Naive thymus-derived CD8-positive, alpha-beta T cell (primary cell): ENCODE measurements around the gene RASD1. TPM values are rescaled to one million over a fixed set of nuclear protein-coding genes. Genes with fewer than 3 reads are reported as not detected.

ENCODE experiments used
- ATAC-seq, 2 donors: fragments of 150-1000 bp; cut with Tn5 transposase in 1 of 2; sonication (Bioruptor Pico), chemical (Tn5 transposase) in 1 of 2; 1 replicate in 1 of 2; 2 replicates in 1 of 2; pipeline ENCODE4 v1.10.0; 2021; ENCODE audit warnings: mild to moderate bottlenecking in 2 of 2, moderate library complexity in 2 of 2
- POLR2A ChIA-PET: fragments of 350-600 bp; sonication (Branson Sonifier 250); formaldehyde crosslinking; loops from one replicate; lab custom pipeline; 2021; ENCODE audit warnings: antibody characterized with exemption; lab: Charles Lee
- DNase-seq, 10 donors: peaks; one replicate each; pipeline versions ENCODE4 v3.0.0 to v3.0.0-alpha.2; 2020 to 2022
- H3K27ac Mint-ChIP-seq, 10 donors: one replicate each; pipeline ENCODE4 v1.8.0; 2020 to 2022; ENCODE audit warnings: mild to moderate bottlenecking in 10 of 10, mixed read lengths in 10 of 10, moderate library complexity in 4 of 10, inconsistent platforms in 1 of 10
- H3K27me3 Mint-ChIP-seq, 5 donors: one replicate each; pipeline ENCODE4 v1.8.0; 2021 to 2022; ENCODE audit warnings: mixed read lengths in 5 of 5
- H3K36me3 Mint-ChIP-seq, 3 donors: one replicate each; pipeline ENCODE4 v1.8.0; 2020 to 2022; ENCODE audit warnings: mixed read lengths in 3 of 3, mild to moderate bottlenecking in 2 of 3, inconsistent platforms in 1 of 3
- H3K4me1 Mint-ChIP-seq, 4 donors: one replicate each; pipeline ENCODE4 v1.8.0; 2021 to 2022; ENCODE audit warnings: mixed read lengths in 4 of 4
- H3K4me3 Mint-ChIP-seq, 10 donors: one replicate each; pipeline ENCODE4 v1.8.0; 2020 to 2022; ENCODE audit warnings: mild to moderate bottlenecking in 10 of 10, mixed read lengths in 10 of 10, moderate library complexity in 6 of 10, inconsistent platforms in 1 of 10
- H3K9me3 Mint-ChIP-seq, 9 donors: one replicate each; pipeline ENCODE4 v1.8.0; 2020 to 2022; ENCODE audit warnings: mixed read lengths in 9 of 9, mild to moderate bottlenecking in 3 of 9, inconsistent platforms in 1 of 9, moderate library complexity in 1 of 9
- polyA plus RNA-seq, 3 donors: library from polyadenylated mRNA; unstranded; fragments of 300-500 nt; fragmentation: Illumina TruSeq; gene quantifications; one replicate each; pipeline ENCODE4 v1.2.3, GENCODE V29; 2021
- total RNA-seq, 8 experiments: library from RNA in 2 of 8; stranded (reverse) in 2 of 8; gene quantifications; one replicate each; pipeline ENCODE4 v1.2.3 and lab custom pipeline; 2021 to 2026

Gene RASD1
- total and polyA plus RNA-seq, 5 experiments from 2014 or later, result 0.23 to 4.2 (median 0.54) TPM

DNA sequence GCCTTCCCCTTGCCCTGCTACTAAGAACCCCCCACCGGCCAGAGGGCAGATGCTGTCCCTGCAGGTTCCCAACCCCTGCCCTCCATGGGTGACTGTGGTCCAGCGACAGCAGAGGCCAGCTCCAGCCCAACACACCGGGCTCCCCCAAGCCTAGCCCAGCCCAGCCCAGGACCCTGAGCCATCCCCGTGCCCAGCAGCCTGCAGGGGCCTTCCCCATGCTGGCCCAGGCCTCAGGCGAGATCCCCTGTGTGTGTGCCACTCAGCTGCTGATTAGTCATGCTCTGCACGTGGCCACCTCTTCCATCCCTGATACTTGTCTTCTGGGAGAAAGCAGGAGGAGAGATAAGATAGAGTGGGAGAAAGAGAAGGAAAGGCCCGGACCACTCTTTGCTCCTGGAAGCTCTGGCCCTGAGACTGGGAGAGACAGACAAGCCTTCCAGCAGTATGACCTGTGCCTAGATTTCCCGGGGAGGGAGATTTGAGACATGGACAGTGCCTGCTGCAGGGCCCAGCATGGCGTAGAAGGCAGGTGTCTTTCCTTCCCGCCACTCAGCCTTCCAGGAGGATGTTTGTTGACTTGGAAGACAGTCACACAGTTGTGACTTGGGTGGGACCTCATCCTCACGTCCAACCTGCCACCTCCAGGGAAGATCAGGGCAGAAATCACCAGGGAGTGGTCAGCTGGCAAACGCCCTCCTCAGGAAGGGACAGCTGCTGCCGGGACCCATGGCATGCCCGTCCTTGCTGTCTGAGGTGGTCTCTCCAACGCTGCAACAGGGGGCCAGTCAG is 41.3 kb upstream of the RASD1 start:
- Mint-ChIP-seq H3K4me3 (no peak overlapping the region), H3K27me3 (no peaks in the 10 kb centered on the region), H3K36me3 (no peaks in the 10 kb centered on the region), H3K4me1 (peaks cover 0 to 2% (median 0%) of the 10 kb centered on the region in 4 donors), H3K27ac (no peak overlapping the region), H3K9me3 (no peaks in the 10 kb centered on the region)
- POLR2A ChIA-PET, result interaction anchor here (0.5 kb wide), 1 partner anchor 1705 kb away, joined by 4 read pairs; no protein-coding TSS in a partner anchor
- DNase-seq (no peak), ATAC-seq (no peak)

DNA sequence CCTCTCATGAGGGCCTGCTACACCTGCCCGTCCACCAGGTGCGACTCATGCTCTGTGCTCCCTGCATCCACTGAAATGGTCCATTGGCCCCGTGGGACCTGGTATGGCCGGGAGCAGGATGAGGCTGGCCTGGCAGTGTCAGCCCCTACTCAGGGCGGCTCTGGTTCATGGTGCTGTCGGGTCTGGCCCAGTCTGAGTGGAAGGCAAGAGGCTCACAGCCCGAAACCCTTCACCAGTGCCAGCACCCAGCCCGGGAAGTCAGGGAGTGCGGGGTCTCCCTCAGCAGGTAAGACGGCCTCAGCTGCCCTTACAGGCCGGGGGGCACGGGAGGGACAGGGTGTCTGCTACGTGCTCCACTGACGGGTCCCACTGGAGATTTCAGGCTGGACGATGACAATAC is 40.5 kb upstream of the RASD1 start:
- POLR2A ChIA-PET, result no interaction called here
- DNase-seq (peak in 1 of 10 donors; percentile 58), ATAC-seq (no peak)
- Mint-ChIP-seq H3K4me3 (no peak overlapping the region), H3K27me3 (no peaks in the 10 kb centered on the region), H3K9me3 (no peaks in the 10 kb centered on the region), H3K36me3 (no peaks in the 10 kb centered on the region), H3K27ac (no peak overlapping the region), H3K4me1 (peaks cover 0 to 2% (median 0%) of the 10 kb centered on the region in 4 donors)

DNA sequence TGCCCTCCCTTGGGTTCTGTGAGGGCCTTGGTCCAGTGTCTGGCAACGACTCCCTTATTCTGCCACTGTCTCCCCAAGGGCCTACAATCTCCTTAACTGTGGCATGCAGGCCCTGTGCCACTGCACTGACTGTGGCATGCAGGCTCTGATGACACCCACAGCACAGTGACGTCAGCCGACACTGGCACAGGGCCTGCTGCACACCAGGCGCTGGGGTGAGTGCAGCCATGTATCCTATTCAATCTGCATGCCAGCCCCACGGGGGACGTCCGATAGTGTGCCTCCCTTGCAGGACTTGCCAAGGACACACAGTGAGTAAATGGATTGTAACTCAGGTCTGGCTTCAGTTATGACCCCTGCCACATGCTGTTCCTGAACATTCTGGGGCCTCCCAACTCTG is 39.8 kb upstream of the RASD1 start:
- no peaks in the 10 kb centered on the region for H3K27me3 Mint-ChIP-seq
- ATAC-seq, result no peak
- no peak overlapping the region for H3K4me3 Mint-ChIP-seq
- H3K27ac Mint-ChIP-seq, result no peak overlapping the region
- H3K9me3 Mint-ChIP-seq, result no peaks in the 10 kb centered on the region
- DNase-seq, result peak in 1 of 10 donors; percentile 1
- no peaks in the 10 kb centered on the region for H3K36me3 Mint-ChIP-seq
- H3K4me1 Mint-ChIP-seq, result peaks cover 0 to 2% (median 0%) of the 10 kb centered on the region in 4 donors
- POLR2A ChIA-PET, result no interaction called here

DNA sequence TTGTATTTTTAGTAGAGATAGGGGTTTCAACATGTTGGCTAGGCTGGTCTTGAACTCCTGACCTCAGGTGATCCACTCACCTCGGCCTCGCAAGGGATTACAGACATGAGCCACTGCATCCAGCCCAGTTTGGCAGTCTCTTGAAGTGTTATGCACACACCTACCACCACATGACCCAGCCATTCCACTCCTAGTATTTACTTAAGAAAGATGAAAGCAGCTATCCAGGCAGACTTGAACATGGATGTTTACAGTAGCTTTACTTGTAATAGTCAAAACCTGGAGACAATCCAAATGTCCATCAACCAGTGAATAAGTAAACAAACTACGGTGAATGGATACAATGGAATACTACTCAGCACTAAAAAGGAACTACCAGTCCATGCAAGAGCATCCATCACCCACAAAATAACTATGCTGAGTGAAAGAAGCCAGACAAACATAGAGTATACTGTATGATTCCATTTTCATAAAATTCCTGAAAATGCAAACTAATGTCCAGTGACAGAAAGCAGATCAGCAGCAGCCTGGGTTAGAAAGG is 37.8 kb upstream of the RASD1 start:
- Mint-ChIP-seq H3K27ac (peak overlapping the region in 1 of 10 donors; percentile 66), H3K36me3 (no peaks in the 10 kb centered on the region), H3K27me3 (no peaks in the 10 kb centered on the region), H3K9me3 (no peaks in the 10 kb centered on the region), H3K4me1 (peaks cover 0 to 2% (median 0%) of the 10 kb centered on the region in 4 donors), H3K4me3 (no peak overlapping the region)
- ATAC-seq (no peak), DNase-seq (no peak)
- POLR2A ChIA-PET, result no interaction called here

DNA sequence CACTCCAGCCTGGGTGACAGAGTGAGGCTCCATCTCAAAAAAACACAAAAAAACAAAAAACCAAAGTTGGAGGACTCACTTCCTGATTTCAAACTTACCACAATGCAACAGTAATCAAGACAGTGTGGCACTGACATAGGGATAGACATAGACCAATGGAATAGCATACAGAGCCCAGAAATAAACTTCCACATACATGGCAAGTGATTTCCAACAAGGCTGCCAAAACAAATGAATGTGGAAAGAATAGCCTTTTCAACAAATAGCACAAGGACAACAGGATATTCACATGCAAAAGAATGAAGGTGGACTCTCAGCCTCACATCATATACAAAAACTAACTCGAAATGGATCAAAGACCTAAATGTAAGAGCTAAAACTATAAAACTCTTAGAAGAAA is 36.8 kb upstream of the RASD1 start:
- peaks cover 0 to 2% (median 0%) of the 10 kb centered on the region in 4 donors for H3K4me1 Mint-ChIP-seq
- H3K36me3 Mint-ChIP-seq, result no peaks in the 10 kb centered on the region
- no peaks in the 10 kb centered on the region for H3K27me3 Mint-ChIP-seq
- H3K9me3 Mint-ChIP-seq, result no peaks in the 10 kb centered on the region
- ATAC-seq, result no peak
- peak overlapping the region in 2 of 10 donors; percentile 37 to 43 for H3K27ac Mint-ChIP-seq
- H3K4me3 Mint-ChIP-seq, result no peak overlapping the region
- POLR2A ChIA-PET, result no interaction called here
- DNase-seq, result no peak

DNA sequence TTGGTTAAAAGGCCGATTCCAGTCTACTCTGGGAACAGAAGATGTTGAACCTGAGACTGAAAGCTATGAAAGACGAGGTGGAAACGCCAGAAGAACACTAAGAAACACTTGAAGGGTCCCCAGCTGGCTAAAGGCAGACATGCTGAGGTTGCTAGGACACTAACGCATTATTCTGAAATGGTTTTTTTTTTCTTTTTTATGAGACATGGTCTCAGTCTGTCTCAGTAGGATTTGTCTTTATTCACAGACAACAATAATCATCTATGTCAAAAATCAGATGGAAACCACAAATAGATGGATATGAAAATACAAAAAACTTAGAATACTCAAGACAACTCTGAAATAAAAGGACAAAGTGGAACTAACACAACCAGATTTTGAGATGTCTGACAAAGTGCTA is 35.0 kb upstream of the RASD1 start:
- Mint-ChIP-seq H3K36me3 (no peaks in the 10 kb centered on the region), H3K9me3 (no peaks in the 10 kb centered on the region), H3K27ac (no peak overlapping the region), H3K4me1 (peaks cover 0 to 2% (median 0%) of the 10 kb centered on the region in 4 donors), H3K27me3 (no peaks in the 10 kb centered on the region), H3K4me3 (no peak overlapping the region)
- ATAC-seq, result no peak
- DNase-seq, result no peak
- POLR2A ChIA-PET, result no interaction called here

DNA sequence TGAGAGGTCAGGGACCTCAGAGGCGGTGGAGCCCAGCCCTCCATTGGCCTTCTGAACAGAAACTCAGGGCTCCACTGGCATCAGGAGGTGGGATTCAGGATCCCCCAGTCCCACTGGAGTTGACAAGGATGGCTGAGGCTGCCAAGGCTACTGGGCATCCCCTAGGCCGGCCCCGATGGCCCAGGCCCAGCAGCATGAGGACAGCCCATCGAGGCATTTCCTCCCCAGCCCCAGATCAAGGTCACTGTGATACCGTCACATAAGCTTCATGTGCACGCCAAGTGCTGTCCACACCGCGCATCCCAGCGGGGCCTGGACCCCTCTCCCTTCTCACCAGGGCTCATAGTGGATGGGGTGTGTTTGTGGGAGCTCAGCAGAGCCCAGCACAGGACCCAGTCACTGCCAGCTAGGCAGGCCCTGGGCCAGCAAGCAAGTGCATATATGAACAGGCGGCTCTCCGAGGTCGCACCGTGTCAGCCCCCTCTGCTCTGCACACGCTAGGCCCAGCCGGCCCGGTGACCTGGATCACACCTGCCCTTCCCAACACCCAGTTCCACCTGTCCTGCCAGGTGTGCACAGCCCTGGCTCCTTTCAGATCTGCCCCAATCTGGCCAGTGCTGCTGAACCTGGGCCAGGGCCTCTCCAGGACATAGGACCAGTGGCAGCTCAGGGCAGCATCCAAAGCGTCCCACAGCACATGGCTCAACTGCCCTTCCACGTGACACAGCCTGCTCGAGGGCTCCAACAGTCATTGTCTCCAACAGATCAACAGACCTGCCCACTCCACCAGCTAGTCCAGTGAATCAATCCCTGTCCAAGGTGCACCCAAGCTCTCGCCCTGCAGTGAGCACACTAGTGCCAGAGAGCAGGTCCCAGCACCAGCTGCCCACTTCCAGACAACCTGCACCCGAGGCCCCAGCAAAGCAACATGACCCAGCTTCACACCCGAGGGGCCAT is 32.8 kb upstream of the RASD1 start:
- Mint-ChIP-seq H3K27me3 (no peaks in the 10 kb centered on the region), H3K9me3 (no peaks in the 10 kb centered on the region), H3K27ac (peak overlapping the region in 1 of 10 donors; percentile 27), H3K4me1 (peaks cover 0 to 4% (median under 1%) of the 10 kb centered on the region in 4 donors), H3K4me3 (no peak overlapping the region), H3K36me3 (no peaks in the 10 kb centered on the region)
- POLR2A ChIA-PET, result interaction anchor here (0.6 kb wide), 1 partner anchor 94 kb away, joined by 4 read pairs; no protein-coding TSS in a partner anchor
- peak in 1 of 10 donors; percentile 43 for DNase-seq
- ATAC-seq, result no peak

DNA sequence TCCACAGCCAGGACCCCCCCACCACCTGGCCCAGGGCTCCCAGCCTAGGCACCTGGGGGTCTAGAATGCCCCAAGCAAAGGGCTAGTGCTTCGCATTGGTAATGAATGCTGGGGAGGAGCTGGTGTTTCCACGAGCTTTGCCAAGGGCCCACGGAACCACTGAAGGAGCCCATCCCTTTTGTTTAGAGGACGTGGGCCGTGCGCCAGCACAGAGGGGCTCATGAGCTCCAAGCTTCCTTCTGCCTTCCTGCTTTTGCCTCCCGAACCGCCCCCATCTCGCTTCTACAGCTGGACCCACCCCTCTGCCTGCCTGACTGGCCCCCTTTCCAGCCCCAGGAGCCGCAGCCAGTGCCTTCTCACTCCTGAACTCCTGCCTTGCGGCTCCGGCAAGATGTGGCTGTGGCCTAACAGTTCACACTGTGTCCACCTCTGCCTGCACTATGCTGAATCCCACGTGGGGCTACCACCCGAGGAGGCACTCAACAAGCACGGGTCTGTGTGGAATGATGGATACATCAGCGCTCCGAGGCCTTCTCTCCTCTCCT is 31.8 kb upstream of the RASD1 start:
- Mint-ChIP-seq H3K36me3 (no peaks in the 10 kb centered on the region), H3K4me3 (no peak overlapping the region), H3K27me3 (no peaks in the 10 kb centered on the region), H3K27ac (peak overlapping the region in 1 of 10 donors; percentile 32), H3K4me1 (peaks cover 0 to 3% (median under 1%) of the 10 kb centered on the region in 4 donors), H3K9me3 (no peaks in the 10 kb centered on the region)
- ATAC-seq, result no peak
- peak in 1 of 10 donors; percentile 57 for DNase-seq
- POLR2A ChIA-PET, result interaction anchor here (0.6 kb wide), 1 partner anchor 95 kb away, joined by 4 read pairs; no protein-coding TSS in a partner anchor

DNA sequence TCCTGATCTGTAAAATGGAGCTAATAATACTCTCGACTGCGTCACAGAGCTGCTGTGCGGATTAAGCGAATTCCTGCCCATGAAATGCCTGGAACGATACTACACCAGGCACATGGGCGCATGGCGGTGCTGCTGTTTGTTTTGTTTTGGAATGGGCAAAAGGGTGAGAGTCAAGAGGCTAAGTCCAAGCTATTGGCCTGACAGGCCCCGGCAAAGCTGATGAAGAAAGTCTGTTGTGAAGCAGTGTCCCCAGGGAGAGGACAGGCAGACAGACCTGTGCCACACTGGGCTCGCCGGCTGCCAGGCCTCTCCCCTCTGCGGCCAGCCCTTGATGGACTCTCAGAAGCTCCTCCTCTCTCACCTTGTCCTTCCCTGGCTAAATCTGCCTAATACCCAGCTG is 31.3 kb upstream of the RASD1 start:
- no peaks in the 10 kb centered on the region for H3K27me3 Mint-ChIP-seq
- no peaks in the 10 kb centered on the region for H3K9me3 Mint-ChIP-seq
- no peak overlapping the region for H3K4me3 Mint-ChIP-seq
- H3K4me1 Mint-ChIP-seq, result peaks cover 0 to 3% (median under 1%) of the 10 kb centered on the region in 4 donors
- H3K36me3 Mint-ChIP-seq, result no peaks in the 10 kb centered on the region
- no peak for ATAC-seq
- POLR2A ChIA-PET, result no interaction called here
- no peak for DNase-seq
- H3K27ac Mint-ChIP-seq, result no peak overlapping the region

DNA sequence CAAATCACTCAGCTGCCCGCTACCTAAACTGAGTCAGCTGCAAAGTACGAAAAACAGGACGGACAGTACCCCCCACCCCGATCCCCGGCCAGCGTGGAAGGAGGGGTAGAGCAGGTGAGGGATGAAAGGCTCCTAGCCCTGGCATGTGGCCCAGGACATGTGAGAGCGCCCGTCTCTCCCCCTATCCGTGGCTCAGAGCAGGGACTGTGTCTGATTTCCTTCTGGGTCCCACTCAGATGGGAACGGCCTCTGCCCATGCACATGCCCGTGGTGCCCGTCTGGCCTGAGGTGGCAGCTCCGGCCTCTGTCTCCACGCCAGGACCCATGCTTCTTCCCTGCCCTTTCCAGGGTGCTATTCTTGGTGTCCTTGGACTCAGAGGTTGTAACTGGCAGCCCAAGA is 30.2 kb upstream of the RASD1 start:
- no peak overlapping the region for H3K27ac Mint-ChIP-seq
- no peak for DNase-seq
- POLR2A ChIA-PET, result interaction anchor here (0.6 to 0.7 kb wide), 2 partner anchors 51 to 78 kb away, joined by 3 read pairs; no protein-coding TSS in a partner anchor
- no peak overlapping the region for H3K4me3 Mint-ChIP-seq
- no peak for ATAC-seq
- no peaks in the 10 kb centered on the region for H3K36me3 Mint-ChIP-seq
- H3K9me3 Mint-ChIP-seq, result no peaks in the 10 kb centered on the region
- H3K4me1 Mint-ChIP-seq, result peaks cover 0 to 3% (median under 1%) of the 10 kb centered on the region in 4 donors
- H3K27me3 Mint-ChIP-seq, result no peaks in the 10 kb centered on the region

DNA sequence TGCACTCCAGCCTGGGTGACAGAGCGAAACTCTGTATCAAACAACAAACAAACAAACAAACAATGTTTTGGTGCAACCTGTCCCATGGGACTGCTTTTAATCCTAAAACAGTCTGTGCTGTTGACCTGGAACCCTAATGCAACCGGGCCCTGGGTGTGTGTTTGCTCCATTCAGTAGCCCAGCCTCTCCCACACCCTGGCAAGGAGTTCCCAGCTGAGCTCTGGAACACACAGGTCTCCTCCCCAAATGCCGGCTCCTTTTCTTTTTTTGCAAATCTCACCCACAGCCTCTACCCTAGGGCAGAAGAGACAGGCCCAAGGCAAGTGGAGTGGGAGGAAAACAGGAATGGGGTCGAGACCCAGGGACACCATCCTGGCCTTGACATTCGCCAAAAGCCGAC is 29.8 kb upstream of the RASD1 start:
- Mint-ChIP-seq H3K4me1 (peaks cover 0 to 3% (median under 1%) of the 10 kb centered on the region in 4 donors), H3K36me3 (no peaks in the 10 kb centered on the region), H3K27me3 (no peaks in the 10 kb centered on the region), H3K4me3 (no peak overlapping the region), H3K9me3 (no peaks in the 10 kb centered on the region), H3K27ac (no peak overlapping the region)
- no peak for DNase-seq
- no peak for ATAC-seq
- POLR2A ChIA-PET, result interaction anchor here (0.6 to 0.7 kb wide), 2 partner anchors 52 to 77 kb away, joined by 3 read pairs; no protein-coding TSS in a partner anchor

DNA sequence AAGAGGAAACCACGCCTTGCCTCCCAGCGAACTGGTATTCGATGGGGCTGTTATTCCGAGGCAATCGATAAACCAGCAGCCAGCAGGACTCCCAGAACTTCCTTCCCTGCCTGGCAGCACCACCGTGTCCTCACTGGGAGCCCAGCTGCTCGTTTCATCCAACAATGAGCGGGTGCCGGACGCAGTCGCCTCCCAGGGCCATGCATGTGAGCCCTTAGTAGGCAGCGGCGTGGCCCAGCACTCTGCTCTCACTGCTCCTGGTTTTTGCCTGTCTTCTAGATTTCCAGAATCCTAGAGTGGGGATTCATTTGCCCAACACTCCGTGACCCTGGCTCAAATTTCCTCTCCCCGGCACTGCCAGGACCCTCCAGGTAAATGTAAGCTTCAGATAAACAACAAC is 29.1 kb upstream of the RASD1 start:
- ATAC-seq (no peak), DNase-seq (peak in 1 of 10 donors; percentile 8)
- peaks cover 0 to 3% (median under 1%) of the 10 kb centered on the region in 4 donors for H3K4me1 Mint-ChIP-seq
- no peaks in the 10 kb centered on the region for H3K27me3 Mint-ChIP-seq
- peak overlapping the region in 1 of 10 donors; percentile 18 for H3K27ac Mint-ChIP-seq
- H3K36me3 Mint-ChIP-seq, result no peaks in the 10 kb centered on the region
- POLR2A ChIA-PET, result no interaction called here
- H3K4me3 Mint-ChIP-seq, result no peak overlapping the region
- no peaks in the 10 kb centered on the region for H3K9me3 Mint-ChIP-seq
